PC-3 (cell line): Measurements from ENCODE around the gene KTN1.

ENCODE experiments used
- CTCF ChIP-seq: fragments of 300-600 bp; sonication (generic); conservative IDR thresholded peaks from 2 replicates; pipeline ENCODE4 v1.5.1; 2017; ENCODE audit warnings: antibody characterized with exemption, low read depth, mild to moderate bottlenecking, low read length
- EZH2phosphoT487 ChIP-seq: fragments of 300-600 bp; sonication (generic); IDR thresholded peaks from 2 replicates; pipeline ENCODE4 v1.6.1; 2018; ENCODE audit warnings: mild to moderate bottlenecking, antibody characterized with exemption, low read length, borderline replicate concordance

DNA sequence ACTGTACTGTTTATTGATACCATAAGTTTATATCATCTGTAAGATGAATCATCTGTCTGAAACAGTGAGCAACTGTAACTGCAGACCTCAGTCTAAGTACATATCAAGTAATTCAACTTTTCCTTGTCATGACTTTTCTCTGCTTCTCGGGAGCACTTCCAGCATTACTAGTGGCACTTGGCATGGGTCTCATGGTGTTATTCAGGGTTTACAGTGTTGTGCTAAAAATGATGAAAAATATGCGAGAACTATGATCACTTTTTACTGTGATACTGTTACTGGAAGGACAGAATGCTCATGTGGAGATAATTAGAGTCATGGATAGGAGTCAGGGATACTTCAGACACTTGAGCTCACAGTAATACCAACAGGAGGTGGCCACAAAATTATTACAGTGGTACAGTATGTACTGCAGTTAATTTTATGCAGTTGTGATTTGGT lies 8.3 kb downstream of the KTN1 start:
- no peak for TF ChIP-seq CTCF
- TF ChIP-seq EZH2phosphoT487: no peak
